HCT116 (cell line): ENCODE data around the gene RASGRF1. TPM values are rescaled to one million over a fixed set of nuclear protein-coding genes. Genes with fewer than 3 reads are reported as not detected.

Experiments
- ATAC-seq: fragments of 200-7000 bp; cut with Tn5 transposase; 2 replicates; pipeline ENCODE4 v1.9.1; 2020; ENCODE audit warnings: mild to moderate bottlenecking, moderate library complexity
- BruUV-seq: library from RNA; stranded (reverse); fragments of 400-500 nt; replicated peaks from 2 replicates; lab custom pipeline; 2021; lab: Mats Ljungman, UMichigan
- CTCF ChIA-PET: fragments of 300-600 bp; sonication (Branson Sonifier 250); formaldehyde crosslinking; loops from one replicate; lab custom pipeline; 2021; ENCODE audit warnings: antibody characterized with exemption; lab: Charles Lee
- POLR2A ChIA-PET: fragments of 300-600, 350-600 bp; sonication (Branson Sonifier 250); formaldehyde crosslinking; loops from one replicate; lab custom pipeline; 2021; ENCODE audit warnings: antibody characterized with exemption; lab: Charles Lee
- RAD21 ChIA-PET, 2 experiments: fragments of 300-600 bp; sonication (Branson Sonifier 250); formaldehyde crosslinking; loops; one replicate each; lab custom pipeline; 2023; ENCODE audit warnings: low total read pairs in 2 of 2; ENCODE audit not compliant: uncharacterized antibody in 2 of 2, unreplicated experiment in 2 of 2, low non-redundant PET in 1 of 2; lab: Charles Lee
- DNase-seq: peaks from one replicate; pipeline ENCODE4 v3.0.0-alpha.2; 2010; ENCODE audit warnings: low read depth, low spot score
- H2AFZ ChIP-seq: fragments of 200-600 bp; shearing (Covaris generic), sonication (generic); 2 replicates; pipeline ENCODE4 v1.6.1; 2017; ENCODE audit warnings: low read depth, mixed run types, mixed read lengths, antibody characterized with exemption, low read length; ENCODE audit not compliant: poor library complexity, severe bottlenecking
- H3K27ac ChIP-seq: 2 replicates; pipeline ENCODE4 v1.5.1; 2012; ENCODE audit warnings: low read depth, low read length
- H3K27me3 ChIP-seq: fragments of 200-600 bp; sonication (generic); 2 replicates; pipeline ENCODE4 v1.6.1; 2016; ENCODE audit warnings: mixed run types, low read length, mixed read lengths; ENCODE audit not compliant: insufficient read depth
- H3K36me3 ChIP-seq, 2 experiments: fragments of 200-500 bp in 1 of 2; fragments of 200-600 bp in 1 of 2; sonication (Bioruptor generic) in 1 of 2; sonication (generic) in 1 of 2; 2 replicates each; pipeline versions ENCODE4 v1.5.1 to v1.6.1; 2014 to 2016; ENCODE audit warnings: low read length in 2 of 2, inconsistent platforms in 1 of 2, mixed read lengths in 1 of 2, mixed run types in 1 of 2; ENCODE audit not compliant: insufficient read depth in 2 of 2, control insufficient read depth in 1 of 2
- H3K4me1 ChIP-seq, 2 experiments: fragments of 200-600 bp in 1 of 2; sonication (generic) in 1 of 2; 2 replicates each; pipeline versions ENCODE4 v1.5.1 to v1.6.1; 2012 to 2017; ENCODE audit warnings: low read length in 2 of 2, inconsistent platforms in 1 of 2, mild to moderate bottlenecking in 1 of 2, mixed read lengths in 1 of 2, mixed run types in 1 of 2, moderate library complexity in 1 of 2; ENCODE audit not compliant: insufficient read depth in 2 of 2, control insufficient read depth in 1 of 2
- H3K4me2 ChIP-seq: fragments of 200-600 bp; sonication (generic); 2 replicates; pipeline ENCODE4 v1.6.1; 2017; ENCODE audit warnings: mixed run types, low read length, mixed read lengths
- H3K4me3 ChIP-seq, 2 experiments: fragments of 200-600 bp in 1 of 2; sonication (generic) in 1 of 2; replicated peaks in 1 of 2; 2 replicates each; pipeline ENCODE4 v1.5.1; 2011 to 2016; ENCODE audit warnings: low read length in 2 of 2, control low read depth in 1 of 2, low read depth in 1 of 2, mild to moderate bottlenecking in 1 of 2, mixed read lengths in 1 of 2, mixed run types in 1 of 2
- H3K79me2 ChIP-seq: fragments of 200-600 bp; sonication (generic); 2 replicates; pipeline ENCODE4 v1.6.1; 2017; ENCODE audit warnings: mild to moderate bottlenecking, mixed run types, low read length, moderate library complexity, mixed read lengths; ENCODE audit not compliant: insufficient read depth
- H3K9ac ChIP-seq: fragments of 200-600 bp; sonication (generic); 2 replicates; pipeline ENCODE4 v1.6.1; 2016; ENCODE audit warnings: low read length, mixed read lengths
- H3K9me2 ChIP-seq: fragments of 200-600 bp; sonication (generic), shearing (Covaris generic); 2 replicates; pipeline ENCODE4 v1.6.1; 2017; ENCODE audit warnings: mixed run types, mild to moderate bottlenecking, moderate library complexity; ENCODE audit not compliant: insufficient read depth
- H3K9me3 ChIP-seq, 2 experiments: fragments of 200-500 bp in 1 of 2; fragments of 200-600 bp in 1 of 2; sonication (Bioruptor generic) in 1 of 2; sonication (generic) in 1 of 2; 2 replicates each; pipeline ENCODE4 v1.6.1; 2014 to 2017; ENCODE audit warnings: low read length in 2 of 2, mixed read lengths in 2 of 2, inconsistent platforms in 1 of 2, low read depth in 1 of 2, mild to moderate bottlenecking in 1 of 2, mixed run types in 1 of 2, moderate library complexity in 1 of 2; ENCODE audit not compliant: control insufficient read depth in 1 of 2, insufficient read depth in 1 of 2
- H4K20me1 ChIP-seq: fragments of 200-600 bp; sonication (generic), shearing (Covaris generic); 2 replicates; pipeline ENCODE4 v1.6.1; 2017; ENCODE audit warnings: mixed run types, mild to moderate bottlenecking, moderate library complexity; ENCODE audit not compliant: insufficient read depth
- CBX3 ChIP-seq: IDR thresholded peaks from 2 replicates; pipeline ENCODE4 v1.6.1; 2012; ENCODE audit warnings: low read depth
- CTCF ChIP-seq, 3 experiments: fragments of 200-600 bp in 1 of 3; sonication (generic) in 1 of 3; IDR thresholded peaks in 2 of 3; conservative IDR thresholded peaks in 1 of 3; 2 replicates each; pipeline ENCODE4 v1.5.1; 2012 to 2017; ENCODE audit warnings: low read depth in 2 of 3, low read length in 2 of 3, antibody characterized with exemption in 1 of 3, borderline replicate concordance in 1 of 3, control low read depth in 1 of 3, mild to moderate bottlenecking in 1 of 3, mixed read lengths in 1 of 3, mixed run types in 1 of 3, moderate library complexity in 1 of 3; ENCODE audit not compliant: insufficient read depth in 1 of 3
- JUND ChIP-seq: IDR thresholded peaks from 2 replicates; pipeline ENCODE4 v1.6.1; 2012
- RAD21 ChIP-seq: IDR thresholded peaks from 2 replicates; pipeline ENCODE4 v1.6.1; 2012; ENCODE audit warnings: low read depth, mild to moderate bottlenecking
- REST ChIP-seq: IDR thresholded peaks from 2 replicates; pipeline ENCODE4 v1.6.1; 2012; ENCODE audit warnings: low read depth
- SP1 ChIP-seq: IDR thresholded peaks from 2 replicates; pipeline ENCODE4 v1.6.1; 2012; ENCODE audit warnings: low read depth
- intact Hi-C: fragments of 100-400 bp; cut with micrococcal nuclease; formaldehyde crosslinking; loops from 2 replicates; pipeline ENCODE4 v1.10.0; 2022
- total RNA-seq: library from RNA; stranded (reverse); gene quantifications from one replicate; pipeline ENCODE4 v1.2.1, GENCODE V29; 2021; ENCODE audit not compliant: unreplicated experiment

Gene RASGRF1
- total RNA-seq, 1 experiment from 2014 or later: 2.4 TPM

- TF ChIP-seq REST: no peak
Measured at GRCh38 chr15:78927077-78927790, 163.3 kb downstream of the RASGRF1 start (continued).

- BruUV-seq: no TSS peak
- no peaks in the 10 kb centered on the region for H3K9me2 ChIP-seq
- no peak overlapping the region for H3K27ac ChIP-seq
- H3K36me3 ChIP-seq: peaks cover 0 to 13% of the 10 kb centered on the region in 2 experiments; a peak in 2 of 4 replicates
- ChIA-PET RAD21 (no interaction called here), CTCF (interaction anchor here (1.2 kb wide), 1 partner anchor 258 kb away, joined by 3 read pairs; no protein-coding TSS in a partner anchor), POLR2A (no interaction called here)
- peak; percentile 26; the same call in 1 of the 2 replicates for ATAC-seq
- no peak overlapping the region for H3K4me3 ChIP-seq
- DNase-seq: no peak
- no peak overlapping the region for H3K9ac ChIP-seq
- no peaks in the 10 kb centered on the region for H3K79me2 ChIP-seq
- no peak overlapping the region for H2AFZ ChIP-seq
- H3K9me3 ChIP-seq: no peaks in the 10 kb centered on the region
- H3K4me1 ChIP-seq: peaks cover 7 to 18% of the 10 kb centered on the region in 2 experiments
- no peak overlapping the region for H3K4me2 ChIP-seq
- no peaks in the 10 kb centered on the region for H4K20me1 ChIP-seq
- H3K27me3 ChIP-seq: no peaks in the 10 kb centered on the region
- no peak for TF ChIP-seq JUND
- TF ChIP-seq CTCF (IDR thresholded peaks at IDR 0.05 in 2 of 3, conservative IDR thresholded peaks at IDR 0.05 in 1 of 3; ENCODE audit: borderline replicate concordance in 1 of 3, insufficient read depth in 1 of 3, low read depth in 2 of 3, low read length in 2 of 3): peak in 2 of 3 experiments; percentile 5 to 47; a peak in 1 of 6 replicates
- peak; percentile 34; the same call in 1 of the 2 replicates for TF ChIP-seq RAD21
- no peak for TF ChIP-seq SP1
- TF ChIP-seq CBX3: no peak
- intact Hi-C loops: no loop called here
Measured at GRCh38 chr15:78925956-78926743, 164.4 kb downstream of the RASGRF1 start.
